HG02885 (cell line): ENCODE measurements around the gene TSPAN31.
"Not testable (repeated sequence)": the region's sequence is repeated elsewhere in the genome, so short reads cannot be mapped to it uniquely, and the experiment has no call there.

Experiments
- ATAC-seq: cut with Tn5 transposase; IDR thresholded peaks from one replicate; pipeline ENCODE4 v1.9.1; 2021; ENCODE audit warnings: mild to moderate bottlenecking; ENCODE audit not compliant: unreplicated experiment, poor library complexity

TSPAN31 gene, protein sequence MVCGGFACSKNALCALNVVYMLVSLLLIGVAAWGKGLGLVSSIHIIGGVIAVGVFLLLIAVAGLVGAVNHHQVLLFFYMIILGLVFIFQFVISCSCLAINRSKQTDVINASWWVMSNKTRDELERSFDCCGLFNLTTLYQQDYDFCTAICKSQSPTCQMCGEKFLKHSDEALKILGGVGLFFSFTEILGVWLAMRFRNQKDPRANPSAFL

DNA sequence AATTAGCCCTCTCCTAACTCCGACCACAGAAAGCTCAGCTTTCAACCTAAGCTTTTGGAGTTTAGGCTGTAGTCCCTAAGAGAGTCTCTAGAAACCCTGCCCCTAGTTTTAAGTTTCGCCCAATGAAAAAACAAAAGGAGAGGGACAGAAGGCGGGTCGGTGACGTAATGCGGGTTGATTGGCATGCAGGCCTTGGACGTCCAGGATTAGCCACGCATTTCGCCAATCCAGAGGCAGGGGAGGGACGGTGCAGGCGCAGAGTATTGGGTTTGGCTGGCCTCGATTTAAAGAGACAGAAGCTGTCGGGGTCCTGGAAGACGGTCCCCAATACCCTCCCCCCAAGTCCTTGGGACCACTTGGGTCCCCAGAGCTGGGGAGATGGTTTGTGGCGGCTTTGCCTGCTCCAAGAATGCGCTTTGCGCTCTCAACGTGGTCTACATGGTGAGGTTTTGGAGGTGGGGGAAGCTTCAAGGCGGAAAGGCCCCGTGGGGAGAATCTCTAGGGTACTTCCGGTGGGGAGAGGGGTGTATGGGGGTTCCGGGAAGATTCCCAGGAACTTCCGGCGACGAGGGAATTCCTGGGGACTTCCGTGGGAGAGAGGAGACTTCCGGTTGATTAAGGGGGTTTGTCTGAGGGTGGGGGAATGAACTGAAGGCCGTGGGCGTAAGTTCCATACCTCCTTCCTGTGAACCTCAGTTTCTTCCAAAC is at the start of gene TSPAN31:
Gene TSPAN31, plus strand, starts transcription at position 263 of the 708 bp plus-strand sequence. Its CDS starts 116 bp downstream, at position 379.
- peak; percentile 85 for ATAC-seq

DNA sequence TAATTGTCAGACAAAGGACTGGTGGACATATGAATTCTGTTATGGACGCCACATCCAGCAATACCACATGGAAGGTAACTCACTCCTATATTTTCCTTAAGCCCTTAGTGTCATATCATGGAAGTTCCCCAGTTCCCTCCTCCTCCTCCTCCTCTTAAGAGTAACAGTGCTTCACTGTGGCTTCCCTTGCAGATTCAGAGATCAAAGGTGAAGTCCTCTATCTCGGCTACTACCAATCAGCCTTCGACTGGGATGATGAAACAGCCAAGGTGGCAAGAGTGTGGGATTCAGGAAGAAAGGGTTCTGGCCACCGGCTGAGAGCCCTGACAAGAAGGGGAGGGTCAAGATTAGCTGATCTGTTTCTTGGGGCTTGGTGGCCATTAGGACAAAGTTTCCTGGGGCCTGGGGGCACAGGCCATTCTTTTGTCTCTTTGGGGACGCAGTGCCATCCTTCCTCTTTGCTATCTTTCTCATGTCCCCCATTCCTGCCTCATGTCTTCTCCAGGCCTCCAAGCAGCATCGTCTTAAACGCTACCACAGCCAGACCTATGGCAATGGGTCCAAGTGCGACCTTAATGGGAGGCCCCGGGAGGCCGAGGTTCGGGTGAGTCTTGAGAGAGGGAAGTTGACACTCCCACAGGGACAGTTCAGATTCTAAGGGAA is 48.9 kb upstream of the TSPAN31 start:
- no peak for ATAC-seq

DNA sequence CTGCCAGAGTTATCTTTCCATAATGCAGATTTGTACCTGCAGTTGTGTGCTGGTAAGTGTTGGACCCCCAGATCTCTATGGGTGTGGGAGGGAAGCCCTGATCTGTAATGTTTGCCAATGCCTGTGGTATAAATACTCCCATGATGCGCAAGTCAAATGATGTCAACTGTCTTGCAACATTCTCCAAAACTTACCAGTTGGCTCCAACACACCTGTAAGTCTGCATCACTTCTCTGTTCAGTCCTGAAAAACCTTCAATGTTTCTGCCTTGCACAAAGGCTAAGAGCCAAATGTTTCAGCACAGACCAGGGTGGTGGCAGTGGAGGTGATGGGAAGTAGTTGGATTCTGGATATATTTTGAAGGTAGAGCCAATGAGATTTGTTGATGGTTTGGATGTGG is 47.8 kb upstream of the TSPAN31 start:
- ATAC-seq = no peak

DNA sequence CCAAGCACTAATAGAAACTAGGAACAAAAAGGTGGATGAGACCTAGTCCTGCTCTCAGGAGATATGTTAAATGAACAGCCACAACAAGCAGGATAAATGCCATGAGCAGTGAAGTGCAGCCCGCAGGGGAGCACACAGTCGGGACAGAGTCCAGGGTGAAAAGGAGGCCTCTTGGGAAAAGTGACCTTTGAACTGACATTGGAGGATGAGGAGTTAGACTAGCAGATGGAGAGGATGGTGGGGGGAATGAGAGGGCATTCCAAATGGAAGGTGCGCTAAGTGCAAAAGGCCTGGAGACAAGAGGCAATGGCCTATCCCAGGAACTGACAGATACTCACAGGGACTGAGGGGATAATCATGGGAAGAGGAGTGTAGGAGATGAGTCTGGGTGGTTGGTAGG is 46.4 kb upstream of the TSPAN31 start:
- no peak for ATAC-seq

DNA sequence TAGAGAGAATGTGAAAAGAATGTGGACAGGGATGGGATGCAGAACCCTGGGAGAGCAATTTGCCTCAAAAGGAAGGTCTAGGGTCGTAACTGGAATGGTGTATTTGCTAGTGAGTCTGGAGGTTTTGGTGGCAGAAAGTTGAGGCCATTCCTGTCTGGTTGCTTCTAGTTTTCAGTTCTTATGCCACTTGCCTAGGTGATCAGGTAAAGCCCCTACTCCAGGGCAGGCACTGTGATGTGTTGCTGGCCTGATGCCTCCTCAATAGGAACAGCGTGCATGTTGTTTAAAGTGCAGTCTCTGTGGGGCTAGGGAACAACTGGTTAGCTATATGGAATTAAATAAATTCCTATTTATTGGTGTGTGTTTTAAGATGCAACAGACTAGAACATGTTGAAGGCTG is 44.5 kb upstream of the TSPAN31 start:
- ATAC-seq = no peak

DNA sequence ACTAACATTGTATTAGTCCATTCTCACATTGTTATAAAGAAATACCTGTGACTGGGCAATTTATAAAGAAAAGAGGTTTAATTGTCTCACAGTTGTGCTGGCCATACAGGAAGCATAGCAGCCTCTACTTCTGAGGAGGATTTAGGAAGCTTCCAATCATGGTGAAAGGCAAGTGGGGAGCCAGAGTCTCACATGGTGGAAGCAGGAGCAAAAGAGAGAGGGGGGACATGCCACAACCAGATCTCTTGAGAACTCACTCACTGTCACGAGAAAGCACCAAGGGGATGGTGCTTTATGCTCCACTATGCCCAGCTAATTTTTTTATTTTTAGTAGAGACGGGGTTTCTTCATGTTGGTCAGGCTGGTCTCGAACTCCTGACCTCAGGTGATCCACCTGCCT is 37.6 kb upstream of the TSPAN31 start:
- no peak for ATAC-seq

DNA sequence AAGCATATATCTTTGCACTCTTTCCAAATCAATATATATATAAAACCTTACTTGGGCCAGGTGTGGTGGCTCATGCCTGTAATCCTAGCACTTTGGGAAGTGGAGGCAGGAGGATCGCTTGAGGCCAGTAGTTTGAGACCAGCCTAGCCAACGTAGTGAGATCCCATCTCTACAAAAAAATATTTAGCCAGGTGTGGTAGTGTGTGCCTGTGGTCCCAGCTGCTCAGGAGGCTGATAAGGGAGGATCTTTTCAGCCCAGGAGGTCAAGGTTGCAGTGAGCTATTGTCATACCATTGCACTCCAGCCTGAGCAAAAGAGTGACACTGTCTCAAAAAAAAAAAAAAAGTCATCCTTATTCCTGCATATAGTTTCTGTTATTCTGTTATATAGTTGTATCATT is 36.5 kb upstream of the TSPAN31 start:
- ATAC-seq = no peak

DNA sequence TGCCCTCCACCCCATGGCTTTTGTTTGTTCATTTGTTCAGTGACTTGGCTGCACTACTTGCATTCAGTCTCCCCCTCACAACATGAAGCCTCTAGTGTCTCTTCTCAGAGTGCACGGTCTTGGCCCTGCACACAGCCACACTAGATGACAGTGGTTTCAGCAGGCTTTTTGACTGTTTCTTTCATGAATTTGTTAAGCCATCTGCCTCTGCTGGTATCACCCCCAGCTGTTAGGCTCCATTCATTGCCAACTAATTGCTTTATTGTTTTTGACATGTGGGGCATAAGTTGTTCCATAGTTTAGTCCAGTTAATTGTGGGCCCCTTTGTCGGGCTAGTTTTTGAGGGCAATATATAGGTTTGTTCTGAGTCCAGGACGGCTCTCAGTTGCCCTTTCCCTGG is 32.1 kb upstream of the TSPAN31 start:
- ATAC-seq = no peak

DNA sequence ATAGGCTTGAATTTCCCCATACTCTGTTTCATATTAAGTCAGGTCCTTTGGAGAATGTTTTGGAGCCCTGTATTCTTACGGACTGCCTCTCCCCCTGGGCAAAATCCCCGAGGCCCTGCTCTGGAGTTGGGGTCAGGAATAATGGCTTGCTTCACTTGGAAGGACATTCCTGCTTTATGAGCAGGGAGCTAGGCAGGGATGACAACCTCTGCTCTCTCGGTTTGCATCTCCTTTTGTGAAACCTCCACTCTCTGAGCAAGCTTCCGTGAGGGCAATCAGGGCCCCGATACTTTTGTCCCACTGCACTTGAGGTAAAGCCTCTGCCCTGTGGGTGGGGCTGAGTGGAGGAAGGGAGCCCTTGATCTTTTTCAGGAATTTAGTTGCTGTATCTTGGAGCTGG is 31.6 kb upstream of the TSPAN31 start:
- no peak for ATAC-seq

DNA sequence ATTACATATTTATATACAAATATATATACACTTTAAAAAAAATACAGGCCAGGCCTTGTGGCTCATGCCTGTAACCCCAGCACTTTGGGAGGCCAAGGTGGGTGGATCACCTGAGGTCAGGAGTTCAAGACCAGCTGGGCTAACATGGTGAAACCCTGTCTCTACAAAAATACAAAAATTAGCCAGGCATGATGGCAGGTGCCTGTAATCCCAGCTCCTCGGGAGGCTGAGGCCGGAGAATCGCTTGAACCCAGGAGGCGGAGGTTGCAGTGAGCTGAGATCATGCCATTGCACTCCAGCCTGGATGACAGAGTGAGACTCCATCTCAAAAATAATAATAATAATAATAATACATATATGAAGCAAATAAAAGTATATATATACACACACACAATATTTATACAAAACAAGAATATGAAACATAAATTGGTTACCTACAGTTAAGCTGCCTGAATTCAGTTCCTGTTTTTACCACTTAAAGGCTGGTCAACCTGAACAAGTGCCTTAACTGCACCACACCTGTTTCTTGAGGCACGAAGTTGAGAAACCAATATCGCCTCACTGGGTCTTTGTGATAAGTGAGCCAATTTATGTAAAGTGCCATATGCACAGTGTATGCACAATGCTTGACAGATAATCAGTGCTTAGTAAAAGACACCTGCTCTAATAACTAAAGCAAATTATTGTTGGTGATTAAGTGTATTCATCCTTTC is 29.6 kb upstream of the TSPAN31 start:
- not testable (repeated sequence) for ATAC-seq

DNA sequence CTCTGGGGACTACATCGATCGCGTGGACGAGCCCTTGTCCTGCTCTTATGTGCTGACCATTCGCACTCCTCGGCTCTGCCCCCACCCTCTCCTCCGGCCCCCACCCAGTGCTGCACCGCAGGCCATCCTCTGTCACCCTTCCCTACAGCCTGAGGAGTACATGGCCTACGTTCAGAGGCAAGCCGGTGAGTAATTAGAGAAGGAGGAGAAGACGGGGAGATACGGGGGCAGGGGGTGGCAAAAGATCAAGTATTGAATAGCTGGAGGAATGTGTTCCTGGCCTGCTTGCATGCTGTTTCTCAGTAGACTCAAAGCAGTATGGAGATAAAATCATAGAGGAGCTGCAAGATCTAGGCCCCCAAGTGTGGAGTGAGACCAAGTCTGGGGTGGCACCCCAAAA is 29.1 kb upstream of the TSPAN31 start:
- no peak for ATAC-seq

DNA sequence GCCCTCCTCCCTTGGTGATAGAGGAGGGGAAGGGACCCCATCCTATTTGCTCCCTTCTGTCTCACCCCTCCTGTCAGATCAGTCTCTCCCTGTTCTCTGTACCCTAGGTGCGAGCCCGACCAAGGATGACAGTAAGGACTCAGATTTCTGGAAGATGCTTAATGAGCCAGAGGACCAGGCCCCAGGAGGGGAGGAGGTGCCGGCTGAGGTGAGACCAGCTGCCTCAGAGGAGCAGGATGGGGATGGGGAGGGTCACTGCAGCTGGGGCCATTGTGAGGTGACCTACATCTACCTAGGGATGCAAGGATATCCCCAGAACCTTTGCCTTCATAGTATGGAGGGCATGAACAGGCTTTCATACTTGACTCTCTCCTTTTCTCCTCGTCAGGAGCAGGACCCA is 28.5 kb upstream of the TSPAN31 start:
- no peak for ATAC-seq

DNA sequence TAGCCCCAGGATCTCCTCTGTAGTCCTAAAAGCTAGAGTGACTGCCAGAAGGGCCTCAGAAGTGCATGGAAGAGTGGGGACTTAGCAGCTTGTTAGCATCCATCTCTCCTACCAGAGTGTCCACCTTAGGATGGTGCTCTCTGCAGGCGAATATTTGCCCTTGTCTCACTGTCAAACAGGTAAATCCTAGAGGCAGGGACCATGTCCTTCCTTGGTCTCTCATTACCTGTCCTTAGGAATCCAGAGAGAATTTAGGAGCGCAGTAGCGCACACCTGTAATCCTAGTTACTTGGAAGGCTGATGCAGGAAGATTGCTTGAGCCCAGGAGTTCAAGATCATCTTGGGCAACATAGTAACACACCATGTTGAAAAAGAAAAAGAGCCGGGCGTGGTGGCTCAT is 27.7 kb upstream of the TSPAN31 start:
- no peak for ATAC-seq

DNA sequence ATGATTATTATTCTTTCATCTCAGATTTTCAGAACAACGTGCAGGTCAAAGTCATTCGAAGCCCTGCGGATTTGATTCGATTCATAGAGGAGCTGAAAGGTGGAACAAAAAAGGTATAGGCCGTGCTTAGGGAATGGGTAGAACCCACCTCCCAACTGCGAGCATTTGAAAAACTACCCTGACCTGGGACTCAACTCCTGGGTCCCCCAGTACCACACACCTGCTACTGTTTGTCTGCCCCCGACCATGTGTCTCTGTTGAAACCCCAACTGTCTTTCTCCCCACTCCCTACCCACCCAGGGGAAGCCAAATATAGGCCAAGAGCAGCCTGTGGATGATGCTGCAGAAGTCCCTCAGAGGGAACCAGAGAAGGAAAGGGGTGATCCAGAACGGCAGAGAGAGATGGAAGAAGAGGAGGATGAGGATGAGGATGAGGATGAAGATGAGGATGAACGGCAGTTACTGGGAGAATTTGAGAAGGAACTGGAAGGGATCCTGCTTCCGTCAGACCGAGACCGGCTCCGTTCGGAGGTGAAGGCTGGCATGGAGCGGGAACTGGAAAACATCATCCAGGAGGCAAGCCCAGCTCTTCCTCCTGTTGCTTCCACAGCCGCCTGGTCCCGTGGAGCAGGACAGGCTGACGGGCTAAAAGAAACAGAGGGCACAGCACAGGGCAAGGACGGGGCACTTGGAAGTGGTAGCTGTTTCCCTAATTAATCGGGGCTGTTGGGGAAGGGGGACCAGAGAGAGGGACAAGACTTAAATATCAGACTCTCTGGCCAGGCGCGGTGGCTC is 26.8 kb upstream of the TSPAN31 start:
- ATAC-seq = no peak

DNA sequence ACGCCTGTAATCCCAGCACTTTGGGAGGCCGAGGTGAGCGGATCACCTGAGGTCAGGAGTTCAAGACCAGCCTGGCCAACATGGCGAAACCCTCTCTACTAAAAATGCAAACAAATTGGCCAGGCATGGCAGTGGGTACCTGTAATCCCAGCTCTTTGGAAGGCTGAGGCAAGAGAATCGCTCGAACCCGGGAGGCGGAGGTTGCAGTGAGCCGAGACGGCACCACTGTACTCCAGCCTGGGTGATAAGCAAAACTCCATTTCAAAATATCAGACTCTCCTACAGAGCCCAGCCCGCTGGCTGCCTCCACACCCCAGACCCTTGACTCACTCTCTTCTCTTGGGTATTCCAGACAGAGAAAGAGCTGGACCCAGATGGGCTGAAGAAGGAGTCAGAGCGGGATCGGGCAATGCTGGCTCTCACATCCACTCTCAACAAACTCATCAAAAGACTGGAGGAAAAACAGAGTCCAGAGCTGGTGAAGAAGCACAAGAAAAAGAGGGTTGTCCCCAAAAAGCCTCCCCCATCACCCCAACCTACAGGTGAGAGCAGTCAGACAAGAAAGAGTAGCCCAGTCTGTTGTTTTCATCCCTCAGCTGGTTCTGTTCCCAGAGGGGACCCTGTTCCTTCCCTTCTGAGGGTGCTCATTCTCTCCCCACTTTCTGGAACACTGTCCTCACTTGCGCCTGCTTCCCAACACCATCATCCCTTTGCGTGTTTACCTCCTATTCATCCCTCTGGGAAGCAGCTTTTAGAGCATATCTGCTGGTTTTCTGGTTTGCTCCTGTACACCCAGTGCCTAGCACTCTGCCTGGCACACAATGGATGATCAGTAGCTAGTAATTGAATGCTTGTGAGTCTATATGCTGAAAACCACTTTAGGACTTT is 26.0 kb upstream of the TSPAN31 start:
- no peak for ATAC-seq

DNA sequence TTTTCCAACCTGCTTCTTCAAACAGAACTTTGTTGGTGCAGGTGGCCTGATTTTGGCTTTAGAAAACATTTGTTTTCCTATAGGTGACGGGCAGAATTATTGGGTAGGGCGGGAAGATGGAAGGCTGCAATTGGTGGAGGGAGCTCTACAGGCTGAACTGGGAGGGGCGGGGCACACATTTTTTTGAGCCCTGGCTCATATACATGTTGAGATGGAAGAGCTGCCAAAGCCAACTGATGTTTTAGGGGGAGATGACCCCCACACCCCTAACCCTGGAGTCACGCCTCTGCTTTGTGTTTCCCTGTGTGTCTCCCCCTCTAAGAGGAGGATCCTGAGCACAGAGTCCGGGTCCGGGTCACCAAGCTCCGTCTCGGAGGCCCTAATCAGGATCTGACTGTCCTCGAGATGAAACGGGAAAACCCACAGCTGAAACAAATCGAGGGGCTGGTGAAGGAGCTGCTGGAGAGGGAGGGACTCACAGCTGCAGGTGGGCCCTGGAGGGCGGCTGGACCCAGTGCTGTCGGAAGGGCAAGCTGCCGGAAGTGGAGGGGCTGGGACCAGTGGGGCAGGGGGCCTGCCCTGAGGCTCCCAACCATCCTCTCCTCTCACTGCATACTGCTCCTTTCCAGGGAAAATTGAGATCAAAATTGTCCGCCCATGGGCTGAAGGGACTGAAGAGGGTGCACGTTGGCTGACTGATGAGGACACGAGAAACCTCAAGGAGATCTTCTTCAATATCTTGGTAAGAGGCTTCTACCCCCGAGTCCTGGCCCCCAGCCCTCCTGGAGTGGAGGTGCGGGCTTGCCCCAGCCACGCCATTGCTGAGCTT is 24.8 kb upstream of the TSPAN31 start:
- ATAC-seq = no peak

DNA sequence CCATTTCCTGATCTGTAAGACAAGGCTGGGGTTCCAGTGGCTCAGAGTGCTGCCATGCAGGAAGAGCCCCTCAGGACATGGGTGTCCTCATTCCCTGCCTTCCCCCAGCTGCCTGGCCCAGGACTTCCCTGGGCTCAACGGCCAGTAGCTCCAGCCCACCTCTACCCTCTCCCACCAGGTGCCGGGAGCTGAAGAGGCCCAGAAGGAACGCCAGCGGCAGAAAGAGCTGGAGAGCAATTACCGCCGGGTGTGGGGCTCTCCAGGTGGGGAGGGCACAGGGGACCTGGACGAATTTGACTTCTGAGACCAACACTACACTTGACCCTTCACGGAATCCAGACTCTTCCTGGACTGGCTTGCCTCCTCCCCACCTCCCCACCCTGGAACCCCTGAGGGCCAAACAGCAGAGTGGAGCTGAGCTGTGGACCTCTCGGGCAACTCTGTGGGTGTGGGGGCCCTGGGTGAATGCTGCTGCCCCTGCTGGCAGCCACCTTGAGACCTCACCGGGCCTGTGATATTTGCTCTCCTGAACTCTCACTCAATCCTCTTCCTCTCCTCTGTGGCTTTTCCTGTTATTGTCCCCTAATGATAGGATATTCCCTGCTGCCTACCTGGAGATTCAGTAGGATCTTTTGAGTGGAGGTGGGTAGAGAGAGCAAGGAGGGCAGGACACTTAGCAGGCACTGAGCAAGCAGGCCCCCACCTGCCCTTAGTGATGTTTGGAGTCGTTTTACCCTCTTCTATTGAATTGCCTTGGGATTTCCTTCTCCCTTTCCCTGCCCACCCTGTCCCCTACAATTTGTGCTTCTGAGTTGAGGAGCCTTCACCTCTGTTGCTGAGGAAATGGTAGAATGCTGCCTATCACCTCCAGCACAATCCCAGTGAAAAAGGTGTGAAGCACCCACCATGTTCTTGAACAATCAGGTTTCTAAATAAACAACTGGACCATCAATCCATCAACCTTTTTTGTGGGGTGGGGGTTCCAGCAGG is 23.9 kb upstream of the TSPAN31 start:
- no peak for ATAC-seq
